GM19351 (cell line): Measurements from ENCODE around the gene SHLD2.
"Not testable (repeated sequence)": the region's sequence is repeated elsewhere in the genome, so short reads cannot be mapped to it uniquely, and the experiment has no call there.

ENCODE experiments used
- ATAC-seq: cut with Tn5 transposase; IDR thresholded peaks from one replicate; pipeline ENCODE4 v1.9.1; 2021; ENCODE audit warnings: mild to moderate bottlenecking, moderate library complexity; ENCODE audit not compliant: unreplicated experiment

Gene SHLD2

GRCh38 chr10:87142230-87143108 is 47.5 kb downstream of the SHLD2 start:
- not testable (repeated sequence) for ATAC-seq

DNA sequence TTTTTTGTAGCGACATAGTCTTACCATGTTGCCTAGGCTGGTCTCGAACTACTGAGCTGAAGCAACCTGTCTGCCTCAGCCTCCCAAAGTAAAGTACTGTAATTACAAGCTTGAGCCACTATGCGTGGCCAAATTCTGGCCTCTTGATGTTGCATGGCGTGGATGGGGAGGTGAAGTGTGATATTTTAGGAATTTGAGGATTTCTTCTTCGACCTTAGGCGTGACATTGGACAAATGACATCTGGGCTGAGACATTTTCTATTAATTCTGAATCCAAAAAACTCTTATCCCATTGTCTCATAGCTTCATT is 48.1 kb downstream of the SHLD2 start:
- not testable (repeated sequence) for ATAC-seq

GRCh38 chr10:87145598-87145997 is 50.6 kb downstream of the SHLD2 start:
- ATAC-seq: not testable (repeated sequence)

GRCh38 chr10:87149020-87149609 is 54.1 kb downstream of the SHLD2 start:
- not testable (repeated sequence) for ATAC-seq

- peak; percentile 68 for ATAC-seq
Measured at GRCh38 chr10:87151516-87151915, 56.5 kb downstream of the SHLD2 start.

DNA sequence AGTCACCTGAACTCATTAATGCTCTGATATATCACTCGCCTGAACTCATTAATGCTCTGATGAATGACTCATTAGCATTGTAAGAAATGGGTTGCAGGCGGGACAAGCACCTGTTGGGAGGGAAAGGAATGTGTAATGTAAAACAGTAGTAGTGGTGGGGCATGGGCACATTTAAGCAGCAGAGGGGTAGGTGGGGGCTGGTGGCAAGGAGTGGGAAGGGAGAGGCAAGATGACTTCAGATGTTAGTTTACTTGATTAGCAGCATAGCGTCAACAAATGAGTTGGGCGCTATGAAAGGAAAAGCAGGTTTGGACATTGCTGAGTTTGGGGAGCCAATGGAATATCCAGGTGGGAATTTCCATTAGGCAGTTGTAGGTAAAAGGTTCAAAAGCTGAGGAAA is 61.8 kb downstream of the SHLD2 start:
- not testable (repeated sequence) for ATAC-seq

GRCh38 chr10:87157821-87158220 is 62.8 kb downstream of the SHLD2 start:
- ATAC-seq: not testable (repeated sequence)

DNA sequence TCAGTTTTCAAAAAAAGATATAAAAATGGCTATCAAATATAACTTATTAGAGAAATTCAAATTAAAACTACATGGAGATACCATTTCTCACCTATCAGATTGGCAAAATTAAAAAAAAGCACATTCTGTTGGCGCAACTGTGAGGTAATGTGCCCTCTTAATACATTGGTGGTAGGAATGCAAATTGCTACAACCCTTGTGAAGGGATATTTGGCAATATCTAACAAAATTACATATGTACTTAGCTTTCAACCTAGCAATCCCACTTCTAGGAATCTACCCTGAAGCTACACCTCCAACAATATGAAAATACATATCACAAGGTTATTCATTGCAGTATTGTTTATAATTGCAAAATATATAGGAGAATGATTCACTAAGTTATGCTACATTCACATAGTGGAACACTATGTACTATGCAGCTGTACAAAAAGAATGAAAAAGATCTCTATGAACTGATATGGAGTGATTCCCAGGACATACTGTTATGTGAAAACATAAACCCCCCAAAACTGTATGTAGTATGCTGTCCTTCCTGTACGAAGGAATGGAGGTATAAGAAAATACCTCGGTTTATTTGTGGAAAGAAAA is 67.8 kb downstream of the SHLD2 start:
- ATAC-seq: not testable (repeated sequence)

- not testable (repeated sequence) for ATAC-seq
Measured at GRCh38 chr10:87163414-87163813, 68.4 kb downstream of the SHLD2 start.

DNA sequence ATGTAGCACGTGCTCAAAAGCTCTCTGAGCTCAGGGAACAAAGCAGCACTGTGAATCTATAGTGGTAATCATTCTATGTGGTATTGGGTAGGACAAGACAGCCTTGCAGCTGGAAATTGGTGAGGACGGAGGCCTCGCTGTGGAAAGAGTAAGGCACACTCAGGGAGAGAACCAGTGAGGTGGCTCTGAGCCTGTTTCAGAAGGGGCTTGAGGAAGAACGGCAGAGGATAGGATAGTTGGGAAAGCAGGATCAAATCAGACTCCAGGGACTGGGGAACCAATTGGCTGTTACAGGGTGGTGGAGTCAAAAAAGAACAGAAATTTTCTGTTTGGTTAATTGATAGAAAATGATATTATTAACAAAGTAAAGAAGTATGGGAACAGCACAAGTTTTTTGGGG is 74.9 kb downstream of the SHLD2 start:
- ATAC-seq: not testable (repeated sequence)

- not testable (repeated sequence) for ATAC-seq
Measured at GRCh38 chr10:87170705-87171104, 75.7 kb downstream of the SHLD2 start.

DNA sequence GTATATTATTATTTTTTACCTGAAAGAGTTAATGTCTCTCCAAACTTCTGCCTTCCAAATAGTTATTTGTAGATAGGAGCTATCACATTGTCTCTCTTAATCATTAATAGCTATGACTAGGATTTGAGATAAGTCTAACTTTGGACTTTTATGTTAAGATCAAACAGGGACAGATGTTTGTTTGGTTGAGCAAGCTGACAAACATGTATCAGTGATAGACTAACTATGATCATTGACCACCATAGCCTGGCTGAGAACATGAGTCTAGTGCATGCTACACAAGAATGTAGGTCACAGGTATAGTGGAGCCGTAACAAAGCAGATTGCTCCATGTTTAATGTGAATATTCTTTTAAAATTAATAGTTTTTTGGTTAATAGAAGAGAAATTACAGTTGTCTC is 76.7 kb downstream of the SHLD2 start:
- not testable (repeated sequence) for ATAC-seq

DNA sequence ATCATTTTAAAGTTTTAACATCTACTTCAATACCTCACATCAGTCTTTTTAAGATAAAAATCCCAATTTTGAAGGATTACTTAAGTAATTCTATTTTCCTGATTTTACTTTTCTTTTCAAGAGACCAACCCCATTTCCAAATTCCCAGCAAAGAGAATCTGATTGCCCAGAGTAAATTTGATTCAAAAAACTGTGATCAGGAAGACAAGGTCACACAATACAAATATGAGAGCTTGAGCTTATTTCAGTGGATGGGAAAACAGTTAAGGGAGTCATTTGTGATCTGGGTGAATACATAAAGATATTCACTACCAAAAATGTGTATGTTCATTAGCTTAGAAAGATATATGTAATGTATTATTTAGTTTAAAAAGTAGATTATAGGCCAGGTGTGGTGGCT is 77.2 kb downstream of the SHLD2 start:
- not testable (repeated sequence) for ATAC-seq

DNA sequence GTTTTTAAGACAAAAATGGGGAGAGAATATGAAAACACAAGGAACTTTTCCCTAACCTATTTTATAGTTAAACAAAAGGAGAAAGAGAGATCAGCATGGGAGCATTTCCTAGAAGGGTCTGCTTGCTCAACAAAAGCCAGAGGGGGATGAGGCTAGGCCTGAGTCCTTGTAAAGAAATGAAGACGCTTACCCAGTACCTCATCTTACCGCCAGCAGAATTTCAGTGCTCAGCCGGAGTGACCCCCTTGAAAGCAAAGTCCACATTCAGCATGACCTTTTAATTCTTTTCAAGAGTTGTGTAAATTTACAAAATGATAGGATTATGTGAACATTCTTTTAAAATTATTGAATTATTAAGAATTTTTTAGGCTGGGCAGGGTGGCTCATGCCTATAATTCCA is 82.6 kb downstream of the SHLD2 start:
- not testable (repeated sequence) for ATAC-seq

DNA sequence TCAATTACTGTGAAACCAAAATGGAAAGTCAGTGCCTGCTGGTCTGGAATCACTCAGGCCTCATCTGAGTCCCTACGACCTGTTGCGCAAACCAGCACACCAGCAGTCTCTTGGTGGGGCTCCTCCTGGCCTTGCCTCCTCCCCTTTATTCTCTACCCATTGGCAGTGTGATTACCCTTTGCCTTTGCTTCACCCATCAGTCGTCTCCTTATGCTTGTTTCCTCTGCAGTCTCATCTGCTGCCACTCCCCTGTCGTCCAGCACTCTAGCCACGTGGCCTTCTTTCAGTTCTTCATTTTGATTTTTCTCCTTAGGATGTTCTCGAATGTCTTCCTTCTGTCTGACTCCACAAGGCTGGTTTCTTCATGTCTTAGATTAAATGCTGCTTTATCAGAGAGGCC is 89.4 kb downstream of the SHLD2 start:
- not testable (repeated sequence) for ATAC-seq

DNA sequence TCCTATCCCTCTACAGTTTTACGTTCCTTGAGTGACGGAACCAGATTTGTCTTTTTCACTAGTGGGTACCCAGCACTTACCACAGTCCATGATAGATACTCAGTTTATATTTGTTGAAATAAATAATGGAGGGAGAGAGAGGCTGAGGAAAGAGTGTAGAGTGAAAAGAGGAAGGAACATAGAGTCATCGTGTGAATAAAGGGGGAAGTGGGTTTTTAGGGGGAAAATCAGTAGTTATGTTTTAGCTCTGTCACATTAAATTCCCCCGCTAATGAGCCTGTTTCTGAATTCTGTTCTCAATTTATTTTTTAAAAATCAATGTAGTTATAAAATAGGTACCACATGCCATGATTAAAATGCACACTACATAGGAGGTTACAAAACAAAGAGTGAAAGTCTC is 91.0 kb downstream of the SHLD2 start:
- ATAC-seq: not testable (repeated sequence)

DNA sequence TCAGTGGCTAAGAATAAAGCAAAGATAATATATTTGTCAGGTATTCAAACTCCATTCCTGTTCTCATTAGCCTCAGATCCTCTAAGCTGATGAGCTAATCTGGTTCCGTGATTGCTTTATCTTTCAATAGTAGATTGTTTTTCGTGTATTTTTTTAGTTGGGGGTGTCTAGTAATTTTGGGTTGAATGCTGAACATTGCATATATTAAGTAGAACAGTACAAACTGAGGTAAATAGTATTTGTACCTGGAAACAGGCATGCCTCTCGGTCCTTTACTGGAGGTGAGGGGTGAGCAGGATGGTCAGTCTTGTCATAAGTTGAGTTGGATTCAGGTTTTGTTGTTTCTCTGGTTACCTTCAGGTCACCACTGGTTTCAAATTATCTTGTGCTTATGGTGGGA is 92.6 kb downstream of the SHLD2 start:
- not testable (repeated sequence) for ATAC-seq

DNA sequence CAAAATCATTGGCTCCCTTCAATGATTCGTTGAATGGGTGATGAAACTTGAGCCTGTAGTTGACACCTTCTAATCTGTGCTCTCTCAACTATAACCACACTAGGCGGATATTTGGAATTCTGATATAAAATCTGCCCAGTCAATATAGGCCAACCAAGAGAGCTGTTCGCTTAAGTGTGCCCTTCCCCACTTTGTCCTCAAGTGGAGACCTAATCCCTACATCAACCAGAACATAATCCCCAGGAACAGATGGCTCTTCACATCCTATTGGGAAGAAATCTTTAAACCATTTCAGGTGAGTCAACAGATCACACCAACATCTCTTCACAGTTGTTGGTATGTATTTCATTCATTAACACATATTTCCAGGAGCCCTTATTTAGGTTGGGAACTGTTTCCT is 96.8 kb downstream of the SHLD2 start:
- not testable (repeated sequence) for ATAC-seq

DNA sequence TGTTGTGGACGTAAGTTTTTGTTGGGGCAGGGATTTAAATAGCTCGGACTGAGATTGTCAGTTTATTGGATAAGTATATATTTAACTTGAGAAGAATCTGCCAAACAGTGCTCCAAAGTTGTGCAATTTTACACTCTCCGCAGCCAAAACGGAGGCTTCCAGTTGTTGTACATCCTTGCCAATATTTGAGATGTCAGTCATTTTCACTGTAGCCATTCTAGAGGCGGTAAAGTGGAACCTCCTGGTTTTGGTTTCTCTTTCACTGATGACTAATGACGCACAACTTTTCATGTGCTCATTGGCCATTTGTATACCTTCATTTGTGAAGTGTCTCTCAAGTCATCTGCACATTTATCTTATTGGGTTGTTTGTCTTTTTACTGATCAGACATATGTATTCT is 105.9 kb downstream of the SHLD2 start:
- ATAC-seq: peak; percentile 70

DNA sequence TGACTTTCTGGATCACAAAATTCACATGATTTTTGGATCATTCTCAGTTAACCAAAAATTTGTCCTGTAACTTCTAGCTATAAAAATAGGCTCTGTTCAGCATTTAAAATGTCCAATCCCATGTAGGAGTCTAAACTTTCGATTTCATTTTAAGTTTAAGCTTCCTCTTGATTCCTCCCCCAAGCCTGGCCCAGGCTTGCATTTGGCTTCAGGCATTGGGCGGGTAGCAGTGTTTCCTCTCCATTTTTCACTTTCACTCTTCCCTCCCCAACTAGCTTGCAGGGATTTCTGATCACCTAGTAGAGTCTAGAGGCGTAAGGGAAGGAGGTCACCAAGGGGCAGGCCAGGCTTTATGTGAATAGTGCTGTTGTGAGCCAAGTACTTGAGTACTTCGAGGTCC is 109.8 kb downstream of the SHLD2 start:
- ATAC-seq: not testable (repeated sequence)

- not testable (repeated sequence) for ATAC-seq
Measured at GRCh38 chr10:87206922-87207321, 111.9 kb downstream of the SHLD2 start.

DNA sequence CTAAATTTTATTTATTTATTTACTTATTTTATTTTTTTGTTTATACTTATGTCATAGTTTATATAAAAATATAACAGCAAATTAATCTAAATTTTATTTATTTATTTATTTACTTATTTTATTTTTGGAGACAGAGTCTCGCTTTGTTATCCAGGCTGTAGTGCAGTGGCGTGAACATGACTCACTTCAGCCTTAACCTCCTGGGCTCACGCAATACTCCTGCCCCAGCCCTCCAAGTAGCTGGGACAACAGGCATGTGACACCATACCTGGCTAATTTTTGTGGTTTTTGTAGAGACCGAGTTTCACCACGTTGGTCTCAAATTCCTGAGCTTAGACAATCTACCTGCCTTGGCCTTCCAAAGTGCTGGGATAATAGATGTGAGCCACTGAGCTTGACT is 115.3 kb downstream of the SHLD2 start:
- not testable (repeated sequence) for ATAC-seq
